Kidney glomerular epithelial cell (primary cell): ENCODE data around the gene CAPN8.

Experiments used
- DNase-seq: peaks from one replicate; lab custom pipeline; 2025; lab: John Stamatoyannopoulos, UW

Gene CAPN8

DNA sequence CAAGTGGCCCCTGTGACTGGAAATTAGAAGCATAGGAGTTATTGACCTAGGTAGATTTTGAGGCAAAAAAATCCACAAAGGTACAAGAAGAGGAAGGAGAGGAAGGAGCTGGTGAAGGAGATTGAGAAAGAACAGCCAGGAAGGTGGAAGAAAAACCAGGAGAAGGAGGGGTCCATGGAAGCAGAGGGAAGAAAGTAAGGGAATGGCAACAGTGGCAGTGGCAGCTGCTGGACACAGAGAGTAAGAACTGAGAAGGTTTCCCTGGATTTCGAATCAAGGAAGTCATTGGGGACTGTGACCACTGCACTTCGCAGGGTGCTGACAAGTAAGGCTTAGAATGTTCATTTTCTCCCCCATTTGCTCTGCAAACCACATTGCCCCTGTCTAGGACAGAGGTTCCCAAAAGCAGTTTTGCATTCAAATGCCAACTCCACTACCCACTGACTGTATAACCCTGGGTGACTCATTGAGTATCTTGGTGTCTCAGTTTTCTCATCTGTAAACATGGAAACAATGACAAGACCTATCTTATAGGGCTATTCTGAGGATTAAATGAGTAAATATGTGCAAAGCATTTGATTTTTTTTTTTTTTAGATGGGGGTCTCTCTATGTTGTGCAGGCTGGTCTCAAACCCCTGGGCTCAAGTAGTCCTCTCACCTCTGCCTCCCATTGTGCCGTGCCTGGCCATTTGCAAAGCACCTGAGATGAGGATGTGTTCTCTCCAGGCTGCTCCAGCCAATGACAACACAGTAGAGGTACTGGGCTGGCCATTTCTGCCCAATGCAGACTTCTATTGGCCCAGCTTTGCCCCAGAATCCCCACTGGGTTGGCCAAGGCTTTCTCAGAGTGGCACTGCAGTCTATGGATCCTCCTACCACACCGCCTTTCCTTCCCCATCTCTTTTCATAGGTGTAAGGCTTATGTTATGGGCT lies 37.5 kb upstream of the CAPN8 start:
- DNase-seq: peak; percentile 67

DNA sequence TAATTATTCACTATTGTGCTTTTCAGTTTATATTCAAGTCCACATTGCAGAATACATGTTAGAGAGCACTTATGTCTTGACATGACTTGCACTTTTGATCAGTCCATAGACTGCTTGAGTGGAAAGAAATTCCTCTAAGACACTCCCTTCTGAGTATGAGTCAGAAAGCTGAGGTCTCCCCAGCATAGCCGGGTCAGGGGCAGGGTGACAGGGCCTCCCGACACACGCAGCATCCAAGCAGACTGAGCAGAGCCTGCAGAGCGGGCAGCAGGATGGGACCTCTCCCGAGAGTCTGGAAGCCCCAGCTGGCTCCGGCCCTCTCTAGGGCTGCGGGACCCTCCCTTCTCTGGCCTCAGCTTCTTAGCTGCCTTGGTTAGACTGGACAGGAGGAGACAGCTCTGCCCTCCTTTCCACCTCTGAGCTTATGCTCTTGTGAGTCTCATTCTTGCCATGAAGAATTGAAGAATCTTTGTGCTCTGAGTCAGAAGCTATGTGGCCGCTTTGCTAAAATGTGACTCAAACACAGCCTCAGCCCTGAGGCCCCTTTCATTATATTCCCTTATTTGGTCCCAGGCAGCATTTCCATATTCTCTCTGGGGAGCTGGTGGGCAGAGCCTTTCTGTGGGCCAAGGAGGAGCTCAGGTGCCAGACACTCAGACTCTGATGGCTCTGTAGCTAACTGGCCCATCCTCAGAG lies 35.6 kb upstream of the CAPN8 start:
- peak; percentile 97 for DNase-seq

DNA sequence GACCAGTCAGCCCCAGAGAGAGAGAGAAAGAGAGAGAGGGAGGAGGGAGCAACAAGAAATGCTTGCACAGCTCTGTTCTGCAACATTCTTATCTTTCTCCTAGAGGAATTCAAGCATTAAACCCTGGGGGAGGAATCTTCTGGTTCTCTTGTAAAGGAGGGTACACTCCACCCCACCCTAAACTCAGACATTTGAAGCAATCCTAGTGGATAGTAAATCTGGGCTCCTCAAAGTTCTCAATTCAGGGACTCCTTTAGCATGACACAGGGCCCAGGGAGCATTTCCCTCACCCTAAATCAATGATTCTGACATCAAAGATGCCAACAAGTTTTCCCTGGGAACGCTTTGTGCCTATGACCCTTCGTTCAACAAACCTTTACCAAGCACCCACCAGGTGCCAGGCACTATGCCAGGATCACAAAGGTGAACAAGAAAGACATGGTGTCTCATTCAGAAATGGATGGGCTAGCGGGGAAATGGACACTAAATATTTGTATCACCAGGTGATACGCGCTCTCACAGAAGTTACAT lies 35.0 kb upstream of the CAPN8 start:
- DNase-seq: peak; percentile 50

DNA sequence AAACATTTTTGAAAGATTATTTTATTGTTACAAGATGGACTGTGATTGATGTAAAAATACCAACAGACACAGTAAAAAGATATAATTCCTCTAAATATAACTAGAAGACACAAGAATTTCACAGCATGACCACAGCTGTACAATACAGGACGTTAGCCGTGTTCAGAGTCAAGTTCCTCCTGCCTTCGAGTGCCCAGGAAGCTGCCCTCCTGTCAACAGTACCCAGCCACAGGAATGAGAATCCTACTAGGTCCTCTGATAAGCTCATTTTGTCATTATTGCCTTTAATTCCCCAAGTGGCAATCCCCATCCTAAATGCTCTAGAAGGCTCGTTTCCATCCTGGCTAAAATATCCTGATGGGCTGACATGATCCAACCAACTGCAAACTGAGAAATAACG lies 30.4 kb upstream of the CAPN8 start:
- no peak for DNase-seq

DNA sequence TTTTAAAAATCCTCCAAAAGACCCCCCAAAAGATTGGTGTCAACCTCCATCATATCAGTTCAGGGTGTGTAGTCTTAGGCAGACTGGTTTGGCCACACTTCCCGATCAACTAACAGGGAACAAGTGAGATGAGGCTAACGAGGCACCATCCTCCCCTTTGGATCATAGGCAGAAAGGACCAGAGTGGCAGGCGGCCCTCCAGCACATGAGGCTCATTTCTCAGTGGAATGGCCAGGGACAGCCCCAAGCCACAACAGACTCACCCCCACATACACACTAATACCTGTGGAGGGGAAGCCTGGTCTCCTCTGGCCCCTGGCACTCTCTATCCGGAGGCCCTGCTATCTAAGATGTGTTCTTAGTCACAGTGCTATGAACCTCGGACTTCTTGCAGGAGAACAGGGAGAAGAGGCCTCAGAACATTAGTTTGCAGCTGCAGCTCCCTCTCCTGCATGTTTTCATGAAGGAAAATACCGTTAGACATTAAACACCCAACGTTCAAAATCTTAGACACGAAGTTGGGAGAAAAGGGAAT lies 29.6 kb upstream of the CAPN8 start:
- no peak for DNase-seq

DNA sequence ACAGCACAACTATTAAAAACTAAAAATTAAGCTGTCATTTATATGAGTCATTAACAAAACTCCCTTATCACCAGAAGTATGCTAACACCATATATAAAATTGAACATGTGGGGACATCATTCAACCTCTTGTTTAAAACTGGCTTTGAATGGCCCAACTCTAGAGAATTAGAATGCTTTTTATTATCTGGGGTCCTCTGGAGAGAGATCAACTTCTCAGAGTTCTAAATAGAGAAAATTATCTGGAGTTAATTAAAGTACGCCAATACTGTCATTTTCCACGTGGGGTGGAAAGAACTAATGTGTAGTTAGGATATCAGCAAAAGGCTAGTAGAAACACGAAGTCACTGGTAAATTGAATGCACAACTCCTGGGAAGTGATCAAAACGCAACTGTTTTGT lies 25.6 kb upstream of the CAPN8 start:
- DNase-seq: no peak

DNA sequence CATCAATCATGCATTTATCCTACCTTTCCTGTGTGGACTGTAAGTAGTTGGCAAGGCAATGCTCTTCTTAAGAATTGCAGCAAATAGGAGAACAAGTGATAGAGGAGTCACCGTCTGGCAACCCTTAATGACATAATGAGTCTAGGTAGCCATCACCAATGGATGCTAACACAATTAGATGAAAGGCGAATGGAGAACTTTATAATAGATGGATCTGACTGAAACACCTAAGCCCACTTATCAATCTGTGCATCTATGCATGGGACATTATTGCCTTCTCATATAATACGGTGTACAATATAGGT lies 18.9 kb upstream of the CAPN8 start:
- DNase-seq: no peak

DNA sequence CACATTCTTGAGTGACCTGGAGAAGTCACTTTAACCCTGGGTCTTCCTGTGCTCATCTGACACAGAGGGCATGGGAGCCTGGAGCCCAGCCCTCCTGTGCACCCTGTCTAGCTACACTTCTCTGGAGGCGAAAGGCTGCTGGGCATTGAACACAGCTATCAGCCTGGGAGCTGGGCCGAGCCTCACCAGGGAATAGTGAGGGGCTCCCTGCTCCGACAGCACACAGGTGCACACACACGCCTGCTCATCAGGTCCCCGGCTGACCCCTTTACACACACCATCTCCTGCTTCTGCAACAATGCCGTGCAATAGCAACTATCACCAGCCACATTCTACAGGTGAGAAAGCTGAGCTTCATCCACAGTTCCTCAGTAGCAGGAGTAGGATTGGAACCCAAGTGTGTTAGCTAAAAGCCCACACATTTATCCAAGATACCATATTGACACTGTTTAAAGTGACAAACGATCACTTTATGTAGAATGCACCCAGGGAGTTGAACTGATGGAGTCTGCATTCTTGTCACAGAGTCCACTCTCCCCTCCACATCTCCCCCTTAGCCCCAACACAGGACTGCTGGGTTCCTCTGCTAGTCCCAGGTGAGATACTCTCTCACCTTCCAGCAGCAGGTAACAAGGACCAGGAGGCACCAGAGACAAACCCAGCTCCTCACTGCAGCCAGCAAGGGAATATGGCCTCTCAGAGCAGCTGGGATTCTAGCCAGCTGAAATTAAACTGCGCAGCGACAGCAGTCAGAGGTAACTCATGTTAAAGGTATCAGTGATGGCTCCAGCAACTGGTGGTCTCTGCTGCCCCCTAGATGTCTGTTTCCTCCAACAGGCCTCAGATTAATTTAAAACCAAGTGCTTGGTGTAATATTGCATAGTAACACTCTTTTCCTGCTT lies 18.3 kb upstream of the CAPN8 start:
- peak; percentile 71 for DNase-seq

DNA sequence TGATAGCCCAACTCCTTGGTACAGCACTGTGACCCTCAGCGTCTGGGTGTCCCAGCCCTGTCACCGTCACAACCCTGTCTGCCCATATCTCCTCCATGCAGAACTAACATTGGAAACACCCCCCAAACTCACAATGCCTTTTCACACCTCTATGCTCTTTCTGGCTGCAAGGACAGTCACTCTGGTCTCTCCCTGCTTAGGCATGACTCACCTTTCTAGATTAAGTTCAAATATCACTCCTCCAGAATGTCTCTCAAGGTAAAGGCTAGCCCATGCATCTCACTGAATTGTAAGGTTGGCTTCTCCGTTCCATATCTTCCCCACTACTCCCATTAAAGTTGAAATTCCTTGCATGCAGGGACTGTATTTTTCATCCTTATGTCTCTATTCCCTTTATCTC lies 17.0 kb upstream of the CAPN8 start:
- DNase-seq: peak; percentile 12

DNA sequence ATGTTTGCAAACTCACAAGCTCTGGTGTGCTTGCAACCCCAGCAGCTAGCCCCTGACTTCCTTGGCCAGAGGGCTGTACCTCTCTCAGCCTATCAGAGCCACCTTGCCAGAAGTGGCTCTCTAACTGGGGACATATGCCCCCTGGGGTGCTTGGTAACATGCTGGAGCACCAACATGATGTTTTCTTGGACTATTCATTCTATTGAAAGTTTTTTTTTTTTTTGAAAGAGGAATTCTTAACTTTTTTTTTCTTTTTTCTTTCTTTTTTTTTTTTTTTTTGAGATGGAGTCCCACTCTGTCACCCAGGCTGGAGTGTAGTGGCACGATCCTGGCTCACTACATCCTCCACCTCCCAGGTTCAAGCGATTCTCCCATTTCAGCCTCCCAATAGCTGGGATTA lies 14.7 kb upstream of the CAPN8 start:
- DNase-seq: no peak

DNA sequence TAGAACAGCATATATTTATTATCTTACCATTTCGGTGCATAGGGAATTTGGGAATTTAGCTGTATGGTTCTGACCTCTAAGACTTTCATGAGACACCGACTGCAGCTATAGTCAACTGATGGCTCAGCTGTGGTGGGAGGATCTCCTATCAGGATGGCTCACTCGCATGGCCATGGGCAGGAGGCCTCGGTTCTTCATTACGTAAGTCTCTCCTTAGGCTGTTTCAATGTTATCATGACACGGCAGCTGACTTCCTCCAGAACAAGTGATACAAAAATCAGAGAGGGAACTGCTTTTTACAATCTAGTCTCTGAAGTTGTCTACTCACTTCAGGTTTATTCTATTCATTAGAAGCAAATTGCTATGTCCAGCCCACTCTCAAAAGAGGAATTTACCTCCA lies 13.3 kb upstream of the CAPN8 start:
- no peak for DNase-seq

DNA sequence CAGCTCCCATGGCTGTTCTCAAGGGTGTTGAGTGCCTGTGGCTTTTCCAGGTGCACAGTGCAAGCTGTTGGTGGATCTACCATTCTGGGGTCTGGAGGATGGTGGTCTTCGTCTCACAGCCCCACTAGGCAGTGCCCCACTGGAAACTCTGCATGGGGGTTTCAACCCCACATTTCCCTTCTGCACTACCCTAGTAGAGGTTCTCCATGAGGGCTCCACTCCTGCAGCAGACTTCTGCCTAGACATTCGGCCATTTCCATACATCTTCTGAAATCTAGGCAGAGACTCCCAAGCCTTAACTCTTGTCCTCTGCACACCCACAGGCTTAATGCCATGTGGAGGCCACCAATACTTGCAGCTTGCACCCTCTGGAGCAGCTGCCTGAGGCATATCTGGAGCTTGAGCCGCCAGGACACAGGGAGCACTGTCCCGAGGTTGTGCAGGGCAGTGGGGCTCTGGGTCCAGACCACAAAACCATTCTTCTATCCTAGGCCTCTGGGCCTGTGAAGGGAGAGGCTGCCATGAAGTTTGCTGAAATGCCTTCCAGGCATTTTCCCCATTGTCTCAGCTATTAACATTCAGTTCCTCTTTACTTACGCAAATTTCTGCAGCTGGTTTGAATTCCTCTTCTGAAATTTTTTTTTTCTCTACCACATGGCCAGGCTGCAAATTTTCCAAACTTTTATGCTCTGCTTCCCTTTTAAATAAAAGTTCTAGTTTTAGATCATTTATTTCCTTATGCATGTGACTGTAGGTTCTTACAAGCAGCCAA lies 8.8 kb upstream of the CAPN8 start:
- no peak for DNase-seq

DNA sequence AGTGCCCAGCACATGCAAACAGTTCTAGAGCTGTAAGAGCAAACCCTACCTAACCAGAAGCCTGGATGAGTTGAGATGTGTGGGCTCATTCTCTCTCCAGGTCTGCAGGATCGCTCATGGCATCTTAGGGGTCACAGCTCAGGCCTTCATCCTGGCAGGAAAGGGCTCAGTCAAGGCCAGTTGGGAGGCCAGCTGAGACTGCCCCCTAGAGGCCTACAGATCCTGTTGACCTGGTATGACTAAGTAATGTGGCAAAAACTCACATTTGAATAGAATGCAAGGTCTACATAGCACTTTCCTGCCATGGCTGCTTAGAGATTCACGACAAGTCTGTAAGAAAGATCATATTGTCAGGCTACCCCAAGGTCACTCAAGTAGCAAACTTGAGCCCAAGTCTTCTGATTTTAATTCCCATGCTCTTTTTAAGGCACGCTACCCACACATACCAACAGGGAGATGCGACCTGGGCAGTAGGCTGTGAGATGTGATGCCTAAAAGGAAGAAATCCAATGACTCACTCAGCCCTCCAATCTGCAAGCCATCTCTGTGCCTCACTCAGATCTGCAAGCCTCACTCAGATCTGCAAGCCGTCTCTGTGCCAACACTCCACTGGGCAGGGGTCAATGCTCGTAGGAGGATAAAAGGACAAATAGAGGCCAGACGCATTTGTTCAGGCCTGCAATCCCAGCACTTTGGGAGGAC lies 5.1 kb upstream of the CAPN8 start:
- DNase-seq: peak; percentile 63

DNA sequence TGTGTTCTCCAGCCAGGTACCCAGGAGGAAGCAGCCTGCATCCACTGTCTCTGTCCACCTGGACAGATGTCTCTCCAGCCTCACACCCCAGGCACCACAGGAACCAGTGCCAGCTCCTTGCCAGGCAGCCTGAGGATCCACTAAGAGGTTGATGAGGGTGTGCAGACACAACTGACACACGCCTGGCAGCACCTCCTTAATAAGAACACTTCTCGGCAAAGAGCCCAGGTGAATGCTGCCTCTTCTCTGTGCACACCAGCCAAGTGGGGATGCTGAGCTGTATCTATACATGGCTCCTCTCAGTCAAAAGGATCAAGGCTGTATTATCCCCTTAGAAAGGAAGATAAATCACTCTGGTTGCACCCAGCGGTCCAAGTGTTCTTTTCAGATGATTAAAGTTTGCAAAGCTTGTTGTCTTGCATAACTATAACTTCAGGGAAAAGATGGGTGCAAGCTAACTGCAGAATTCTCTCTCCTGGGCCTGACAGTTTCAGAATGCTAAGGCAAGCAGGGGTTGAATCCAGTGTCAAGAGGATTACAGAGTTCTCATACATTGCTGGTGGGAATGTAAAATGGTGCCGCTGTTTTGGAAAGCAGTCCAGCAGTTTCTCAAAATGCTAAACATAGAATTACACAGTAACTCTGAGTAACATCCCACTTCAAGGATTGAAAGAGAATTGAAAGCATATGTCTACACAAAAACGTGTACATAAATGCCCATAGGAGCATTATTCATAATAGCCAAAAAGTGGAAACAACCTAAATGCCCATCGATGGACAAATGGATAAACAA lies 3.7 kb upstream of the CAPN8 start:
- DNase-seq: no peak

DNA sequence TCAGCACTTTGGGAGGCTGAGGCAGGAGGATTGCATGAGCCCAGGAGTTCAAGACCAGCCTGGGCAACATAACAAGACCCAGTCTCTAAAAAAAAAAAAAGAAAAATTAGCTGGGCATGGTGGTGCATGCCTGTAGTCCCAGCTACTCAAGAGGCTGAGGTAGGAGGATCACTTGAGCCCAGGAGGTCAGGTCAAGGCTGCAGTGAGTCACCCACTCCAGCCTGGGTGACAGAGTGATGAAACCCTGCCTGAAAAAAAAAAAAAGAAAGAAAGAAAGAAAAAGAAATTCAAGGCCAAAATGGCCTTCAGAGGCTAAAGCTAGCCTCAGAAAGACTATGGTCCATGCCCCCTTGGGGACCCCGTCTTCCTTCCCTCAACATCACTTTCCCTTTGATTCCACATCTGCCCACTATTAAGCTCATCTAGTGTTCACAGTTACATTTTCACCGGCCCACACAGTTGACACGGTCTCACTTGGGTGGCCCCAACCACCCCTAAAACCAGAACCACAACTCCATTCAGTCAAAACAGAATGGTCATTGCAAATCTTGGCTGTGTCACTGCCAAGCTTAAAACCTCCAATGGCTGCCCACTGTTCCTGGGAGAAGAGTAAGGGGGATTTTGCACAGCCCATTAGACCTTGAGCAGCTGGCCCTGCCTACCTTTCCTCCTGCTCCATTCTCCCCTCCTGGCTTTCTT lies 2.1 kb upstream of the CAPN8 start:
- no peak for DNase-seq

DNA sequence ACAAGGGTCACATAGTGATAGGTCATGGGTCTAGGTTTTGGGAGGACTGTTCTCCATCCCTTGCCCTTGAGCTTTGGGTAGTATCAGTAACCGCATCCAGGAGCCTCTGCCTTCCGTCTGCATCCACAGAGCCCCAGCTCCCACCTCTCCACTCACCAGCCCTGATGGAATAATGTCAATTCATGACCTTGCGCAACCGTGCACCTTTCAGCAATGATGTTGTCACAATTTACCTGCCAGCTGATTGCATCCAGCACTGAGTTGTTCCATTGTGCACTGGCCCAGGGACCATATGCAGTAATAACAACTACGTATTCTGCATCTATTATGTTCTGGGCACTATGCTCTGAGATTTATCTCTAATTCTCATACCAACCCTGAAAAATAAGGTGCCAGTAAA lies 1.4 kb downstream of the CAPN8 start:
- no peak for DNase-seq

DNA sequence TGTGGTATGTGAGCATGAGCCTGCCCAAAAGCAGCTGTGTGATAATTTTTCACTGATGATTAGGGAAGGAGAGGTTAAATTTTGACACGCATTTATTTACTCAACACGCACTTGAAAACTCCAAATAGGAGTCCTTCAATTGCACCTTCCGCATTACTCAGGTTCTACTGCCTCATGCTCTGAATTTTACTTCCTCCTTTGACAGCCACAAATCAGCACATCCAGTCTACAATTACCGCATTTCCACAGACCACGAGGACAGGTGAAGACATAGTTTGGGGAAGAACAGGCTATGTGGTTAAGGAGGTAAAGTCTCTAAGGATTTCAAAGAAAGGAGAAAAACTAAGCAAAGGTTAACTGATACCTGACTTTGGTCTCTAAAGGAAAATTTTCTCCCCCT lies 2.6 kb downstream of the CAPN8 start:
- no peak for DNase-seq

DNA sequence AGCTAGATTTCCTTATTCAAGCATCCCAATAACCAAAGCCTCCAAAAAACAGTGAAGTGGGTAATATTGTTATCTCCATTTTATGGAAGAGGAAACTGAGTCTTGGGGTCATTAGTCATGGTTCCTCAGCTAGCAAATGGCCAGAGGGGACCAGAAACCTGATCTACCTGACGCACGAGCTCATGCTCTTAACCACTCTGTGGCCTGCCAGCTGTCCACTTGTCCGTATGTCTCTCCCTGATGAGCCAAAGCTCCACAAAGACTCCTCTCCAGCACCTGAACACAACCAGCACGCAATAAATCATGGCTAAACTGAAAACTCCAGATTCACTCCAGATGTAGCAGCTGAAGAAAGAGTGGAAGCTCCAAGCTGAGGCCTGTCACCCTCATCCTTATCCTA lies 5.8 kb downstream of the CAPN8 start:
- no peak for DNase-seq

DNA sequence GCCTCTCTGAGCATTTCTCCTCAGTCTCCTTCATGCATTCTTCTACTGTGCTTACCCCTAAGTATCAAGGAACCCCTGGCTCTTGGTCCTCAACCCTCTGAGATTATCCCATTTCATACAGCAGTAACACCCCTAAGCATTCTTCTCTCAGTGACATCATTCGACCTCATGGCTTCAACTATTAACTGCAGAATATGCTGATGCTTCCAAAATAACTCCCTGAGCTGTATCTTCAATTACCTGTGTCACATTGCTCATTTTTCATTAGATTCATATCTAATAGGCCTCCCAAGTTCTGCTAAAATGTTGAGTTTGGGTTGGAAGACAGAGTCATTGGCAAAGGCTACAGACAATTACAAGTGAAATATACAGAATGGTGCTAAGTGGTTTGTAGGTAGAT lies 7.5 kb downstream of the CAPN8 start:
- DNase-seq: no peak
